ENCODE measurements around the gene HMX1.

HMX1 gene

DNA sequence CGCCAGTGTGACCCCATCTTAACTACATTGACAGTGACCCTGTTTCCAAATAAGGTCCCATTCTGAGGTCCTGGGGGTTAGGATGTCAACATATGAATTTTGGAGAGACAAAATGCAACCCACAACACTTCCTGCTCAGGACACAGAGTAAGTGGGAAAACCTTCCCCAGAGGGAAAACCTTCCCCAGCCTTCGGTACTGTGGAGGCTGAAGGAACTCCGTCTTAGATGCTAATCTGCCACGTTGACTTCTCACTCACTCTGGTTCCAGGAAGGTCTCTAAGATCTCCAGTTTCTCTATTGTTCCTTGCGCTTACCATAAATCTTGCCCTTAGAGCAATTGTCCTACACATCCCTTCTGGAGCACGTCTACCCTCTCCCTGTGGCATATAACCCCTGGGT is 29.7 kb upstream of the HMX1 start:
- no peak for DNase-seq (ENCODE audit: low read depth in 1 of 2, low spot score in 1 of 2)
- TF ChIP-seq GABPA (IDR thresholded peaks at IDR 0.05; ENCODE audit: low read depth) (no peak), SPI1 (IDR thresholded peaks at IDR 0.05; ENCODE audit: borderline replicate concordance, low read depth) (no peak)
- H3K27ac ChIP-seq (replicated peaks), result no peak overlapping the region
- H3K4me3 ChIP-seq (replicated peaks; ENCODE audit: insufficient read depth, low read length), result no peak overlapping the region
- H3K27me3 ChIP-seq (ENCODE audit: insufficient read depth, poor library complexity, severe bottlenecking), result no peaks in the 10 kb centered on the region

DNA sequence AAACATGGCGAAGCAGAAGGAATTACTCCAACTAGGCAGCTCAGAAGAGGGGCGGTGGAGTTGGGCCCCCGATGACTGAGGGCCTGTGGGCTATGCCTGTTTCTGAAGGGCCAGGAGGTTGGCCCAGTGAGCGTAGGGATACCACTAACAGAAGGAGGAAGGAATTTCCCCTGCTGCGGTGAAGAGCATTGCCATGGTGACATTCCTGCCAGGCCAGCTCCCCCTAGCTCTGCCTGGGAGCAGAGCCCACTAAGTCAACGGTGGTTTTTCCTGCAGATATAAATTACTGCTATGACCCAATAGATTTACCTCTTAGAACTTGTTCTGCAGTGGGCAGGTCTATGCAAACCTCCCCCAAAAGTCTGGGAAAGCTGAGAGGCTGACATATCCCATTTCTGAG is 28.9 kb upstream of the HMX1 start:
- TF ChIP-seq, protein P1, sequence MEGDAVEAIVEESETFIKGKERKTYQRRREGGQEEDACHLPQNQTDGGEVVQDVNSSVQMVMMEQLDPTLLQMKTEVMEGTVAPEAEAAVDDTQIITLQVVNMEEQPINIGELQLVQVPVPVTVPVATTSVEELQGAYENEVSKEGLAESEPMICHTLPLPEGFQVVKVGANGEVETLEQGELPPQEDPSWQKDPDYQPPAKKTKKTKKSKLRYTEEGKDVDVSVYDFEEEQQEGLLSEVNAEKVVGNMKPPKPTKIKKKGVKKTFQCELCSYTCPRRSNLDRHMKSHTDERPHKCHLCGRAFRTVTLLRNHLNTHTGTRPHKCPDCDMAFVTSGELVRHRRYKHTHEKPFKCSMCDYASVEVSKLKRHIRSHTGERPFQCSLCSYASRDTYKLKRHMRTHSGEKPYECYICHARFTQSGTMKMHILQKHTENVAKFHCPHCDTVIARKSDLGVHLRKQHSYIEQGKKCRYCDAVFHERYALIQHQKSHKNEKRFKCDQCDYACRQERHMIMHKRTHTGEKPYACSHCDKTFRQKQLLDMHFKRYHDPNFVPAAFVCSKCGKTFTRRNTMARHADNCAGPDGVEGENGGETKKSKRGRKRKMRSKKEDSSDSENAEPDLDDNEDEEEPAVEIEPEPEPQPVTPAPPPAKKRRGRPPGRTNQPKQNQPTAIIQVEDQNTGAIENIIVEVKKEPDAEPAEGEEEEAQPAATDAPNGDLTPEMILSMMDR (IDR thresholded peaks at IDR 0.05; ENCODE audit: insufficient read depth, low read length), result no peak
- TF ChIP-seq, protein P2, sequence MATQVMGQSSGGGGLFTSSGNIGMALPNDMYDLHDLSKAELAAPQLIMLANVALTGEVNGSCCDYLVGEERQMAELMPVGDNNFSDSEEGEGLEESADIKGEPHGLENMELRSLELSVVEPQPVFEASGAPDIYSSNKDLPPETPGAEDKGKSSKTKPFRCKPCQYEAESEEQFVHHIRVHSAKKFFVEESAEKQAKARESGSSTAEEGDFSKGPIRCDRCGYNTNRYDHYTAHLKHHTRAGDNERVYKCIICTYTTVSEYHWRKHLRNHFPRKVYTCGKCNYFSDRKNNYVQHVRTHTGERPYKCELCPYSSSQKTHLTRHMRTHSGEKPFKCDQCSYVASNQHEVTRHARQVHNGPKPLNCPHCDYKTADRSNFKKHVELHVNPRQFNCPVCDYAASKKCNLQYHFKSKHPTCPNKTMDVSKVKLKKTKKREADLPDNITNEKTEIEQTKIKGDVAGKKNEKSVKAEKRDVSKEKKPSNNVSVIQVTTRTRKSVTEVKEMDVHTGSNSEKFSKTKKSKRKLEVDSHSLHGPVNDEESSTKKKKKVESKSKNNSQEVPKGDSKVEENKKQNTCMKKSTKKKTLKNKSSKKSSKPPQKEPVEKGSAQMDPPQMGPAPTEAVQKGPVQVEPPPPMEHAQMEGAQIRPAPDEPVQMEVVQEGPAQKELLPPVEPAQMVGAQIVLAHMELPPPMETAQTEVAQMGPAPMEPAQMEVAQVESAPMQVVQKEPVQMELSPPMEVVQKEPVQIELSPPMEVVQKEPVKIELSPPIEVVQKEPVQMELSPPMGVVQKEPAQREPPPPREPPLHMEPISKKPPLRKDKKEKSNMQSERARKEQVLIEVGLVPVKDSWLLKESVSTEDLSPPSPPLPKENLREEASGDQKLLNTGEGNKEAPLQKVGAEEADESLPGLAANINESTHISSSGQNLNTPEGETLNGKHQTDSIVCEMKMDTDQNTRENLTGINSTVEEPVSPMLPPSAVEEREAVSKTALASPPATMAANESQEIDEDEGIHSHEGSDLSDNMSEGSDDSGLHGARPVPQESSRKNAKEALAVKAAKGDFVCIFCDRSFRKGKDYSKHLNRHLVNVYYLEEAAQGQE (IDR thresholded peaks at IDR 0.05; ENCODE audit: insufficient replicate concordance, low read depth), result no peak
- no peak for TF ChIP-seq GABPA (IDR thresholded peaks at IDR 0.05; ENCODE audit: low read depth)
- no peak for TF ChIP-seq POLR2AphosphoS5 (IDR thresholded peaks at IDR 0.05; ENCODE audit: low read depth)
- TF ChIP-seq SPI1 (IDR thresholded peaks at IDR 0.05; ENCODE audit: borderline replicate concordance, low read depth), result no peak
- no peak overlapping the region for H3K4me3 ChIP-seq (replicated peaks; ENCODE audit: insufficient read depth, low read length)
- no peaks in the 10 kb centered on the region for H3K27me3 ChIP-seq (ENCODE audit: insufficient read depth, poor library complexity, severe bottlenecking)
- no peak for DNase-seq (ENCODE audit: low read depth in 1 of 2, low spot score in 1 of 2)
- no peak overlapping the region for H3K27ac ChIP-seq (replicated peaks)

DNA sequence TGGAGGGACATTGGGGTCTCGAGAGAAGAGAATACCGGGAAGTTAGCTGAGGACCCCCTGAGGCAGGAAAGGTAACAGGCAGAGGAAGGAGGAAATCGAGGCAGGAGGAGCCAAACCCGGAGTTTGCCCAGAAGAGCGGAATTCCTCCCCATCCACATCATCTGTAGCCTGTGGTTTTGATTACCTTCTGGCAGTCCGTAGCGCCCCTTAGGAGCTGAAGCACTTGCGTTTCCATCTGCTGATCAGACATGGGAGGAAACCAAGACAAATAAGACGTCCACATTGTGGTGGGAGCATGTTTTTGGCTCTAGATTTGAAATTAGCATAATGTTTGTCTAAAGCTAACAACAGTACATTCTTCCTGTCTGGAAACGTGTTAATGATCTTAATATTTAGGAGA is 26.8 kb upstream of the HMX1 start:
- TF ChIP-seq, protein P2 (IDR thresholded peaks at IDR 0.05; ENCODE audit: insufficient replicate concordance, low read depth), result no peak
- TF ChIP-seq POLR2AphosphoS5 (IDR thresholded peaks at IDR 0.05; ENCODE audit: low read depth), result no peak
- TF ChIP-seq SPI1 (IDR thresholded peaks at IDR 0.05; ENCODE audit: borderline replicate concordance, low read depth), result no peak
- TF ChIP-seq, protein P1 (IDR thresholded peaks at IDR 0.05; ENCODE audit: insufficient read depth, low read length), result no peak
- TF ChIP-seq GABPA (IDR thresholded peaks at IDR 0.05; ENCODE audit: low read depth), result no peak
- H3K4me3 ChIP-seq (replicated peaks; ENCODE audit: insufficient read depth, low read length), result no peak overlapping the region
- no peak for DNase-seq (ENCODE audit: low read depth in 1 of 2, low spot score in 1 of 2)
- H3K27ac ChIP-seq (replicated peaks), result no peak overlapping the region
- H3K27me3 ChIP-seq (ENCODE audit: insufficient read depth, poor library complexity, severe bottlenecking), result peaks cover 12% of the 10 kb centered on the region

DNA sequence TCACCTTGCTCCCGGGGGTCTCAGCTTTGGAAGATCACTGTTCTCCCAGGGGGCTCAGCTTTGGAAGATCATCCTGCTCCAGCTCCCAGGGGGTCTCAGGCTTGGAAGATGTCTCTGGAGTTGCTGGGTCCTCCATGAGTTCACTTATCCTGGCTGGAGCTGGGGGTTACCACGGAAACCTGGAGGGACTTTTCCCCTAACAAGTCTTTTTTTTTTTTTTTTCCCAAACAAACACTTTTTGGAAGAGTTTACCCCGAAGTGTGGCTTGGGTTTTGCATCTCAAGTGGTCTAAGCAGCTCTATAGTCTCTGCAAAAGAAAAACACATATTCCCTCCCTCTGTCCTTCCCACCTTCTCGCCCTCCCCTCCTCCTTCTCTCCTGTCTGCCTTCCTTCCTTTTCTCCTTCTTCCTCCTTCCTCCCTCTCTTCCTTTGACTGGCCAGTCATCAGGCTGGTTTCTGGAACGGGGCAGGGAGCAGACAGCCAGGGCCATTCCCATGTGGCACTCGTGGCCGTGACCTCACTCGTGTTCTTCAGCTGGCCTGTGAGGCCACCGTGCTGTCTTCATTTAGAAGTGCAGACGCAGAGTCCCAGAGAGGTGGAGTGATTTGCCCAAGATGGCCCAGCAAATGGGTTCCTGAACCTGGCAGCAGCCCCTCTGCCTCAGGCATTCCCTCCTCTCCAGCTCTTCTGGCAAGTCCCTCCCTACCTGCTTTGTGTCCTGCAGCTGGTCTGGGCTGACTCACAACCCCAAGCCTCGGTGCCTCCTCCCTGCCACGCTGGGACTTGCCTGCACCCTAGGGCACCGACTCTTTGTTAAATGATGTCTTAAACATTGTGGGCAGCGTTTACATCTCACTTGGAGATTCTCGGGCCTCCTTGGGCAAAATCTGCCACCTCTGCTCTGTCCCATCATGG is 25.9 kb upstream of the HMX1 start:
- no peak overlapping the region for H3K27ac ChIP-seq (replicated peaks)
- no peak for DNase-seq (ENCODE audit: low read depth in 1 of 2, low spot score in 1 of 2)
- peaks cover 20% of the 10 kb centered on the region for H3K27me3 ChIP-seq (ENCODE audit: insufficient read depth, poor library complexity, severe bottlenecking)
- no peak overlapping the region for H3K4me3 ChIP-seq (replicated peaks; ENCODE audit: insufficient read depth, low read length)
- TF ChIP-seq, protein P1 (IDR thresholded peaks at IDR 0.05; ENCODE audit: insufficient read depth, low read length), result no peak
- no peak for TF ChIP-seq GABPA (IDR thresholded peaks at IDR 0.05; ENCODE audit: low read depth)
- no peak for TF ChIP-seq POLR2AphosphoS5 (IDR thresholded peaks at IDR 0.05; ENCODE audit: low read depth)
- TF ChIP-seq, protein P2 (IDR thresholded peaks at IDR 0.05; ENCODE audit: insufficient replicate concordance, low read depth), result no peak
- TF ChIP-seq SPI1 (IDR thresholded peaks at IDR 0.05; ENCODE audit: borderline replicate concordance, low read depth), result no peak
